Measurements from ENCODE around the gene STK24. TPM values are rescaled to one million over a fixed set of nuclear protein-coding genes. Genes with fewer than 3 reads are reported as not detected.

The STK24 gene
- total RNA-seq, 1 donor from 2014 or later = 113 TPM

DNA sequence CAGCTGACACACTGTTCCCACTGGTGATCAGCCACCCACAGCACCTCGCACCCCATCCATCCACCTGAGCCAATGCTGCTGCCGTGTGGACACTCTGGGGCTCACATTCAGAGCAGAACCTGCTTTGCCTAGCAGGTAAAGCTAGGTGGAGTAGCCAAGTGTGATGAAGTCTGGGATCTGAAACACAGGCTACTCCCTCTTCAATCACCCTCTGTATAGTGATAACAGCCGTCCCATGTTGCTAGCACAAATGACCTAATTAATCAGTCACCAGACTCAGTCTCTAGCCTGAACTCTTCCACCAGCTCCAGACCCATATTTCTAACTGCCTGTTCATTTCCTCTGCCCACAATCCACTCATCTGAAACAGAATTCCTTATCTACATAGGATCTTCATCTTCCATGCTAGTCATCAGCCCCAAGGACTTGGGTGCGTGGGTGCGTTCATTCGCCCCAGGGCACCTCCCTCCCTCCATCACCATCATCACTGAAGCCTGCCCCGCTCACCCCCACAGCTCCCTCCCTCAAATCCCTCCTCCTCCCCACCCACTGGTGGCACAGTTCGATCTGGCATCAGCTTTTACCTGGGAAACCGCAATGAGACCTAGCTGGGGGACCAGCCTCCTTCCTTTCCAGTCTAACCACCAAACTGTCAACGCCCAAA lies 19.8 kb downstream of the STK24 start:
- DNase-seq (ENCODE audit: low spot score) = peak; percentile 32

DNA sequence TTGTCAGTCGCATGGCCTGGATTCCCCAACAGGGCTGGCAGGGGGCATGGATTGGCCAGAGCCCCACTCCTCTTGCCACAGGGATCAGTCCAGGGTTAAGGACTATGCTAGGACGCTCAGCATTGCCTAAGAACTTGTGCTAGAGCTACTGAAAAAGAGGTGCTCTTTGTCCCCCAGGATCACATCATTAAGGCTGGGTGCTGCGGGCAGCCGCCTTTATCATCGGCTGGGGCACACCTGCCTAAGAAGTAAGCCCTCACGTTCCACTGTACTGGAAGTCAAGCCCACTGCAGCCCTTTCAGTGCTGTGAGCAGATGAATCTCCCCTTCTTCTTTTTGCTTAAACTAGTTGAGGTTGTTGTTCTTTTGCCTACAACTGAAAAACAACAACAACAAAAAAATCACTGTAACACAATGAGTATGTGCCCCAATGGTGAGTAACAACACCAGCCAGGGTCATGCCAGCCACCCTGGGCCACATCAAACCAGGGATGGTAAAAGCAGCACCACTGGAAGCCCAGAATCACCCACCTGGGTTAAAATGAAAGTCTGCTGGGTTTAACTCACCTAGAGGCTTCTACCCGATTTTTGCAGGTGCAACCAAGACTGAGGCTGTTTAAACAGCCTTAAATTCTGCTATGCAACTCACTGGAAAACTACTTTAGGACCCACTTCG lies 20.6 kb downstream of the STK24 start:
- no peak for DNase-seq (ENCODE audit: low spot score)

DNA sequence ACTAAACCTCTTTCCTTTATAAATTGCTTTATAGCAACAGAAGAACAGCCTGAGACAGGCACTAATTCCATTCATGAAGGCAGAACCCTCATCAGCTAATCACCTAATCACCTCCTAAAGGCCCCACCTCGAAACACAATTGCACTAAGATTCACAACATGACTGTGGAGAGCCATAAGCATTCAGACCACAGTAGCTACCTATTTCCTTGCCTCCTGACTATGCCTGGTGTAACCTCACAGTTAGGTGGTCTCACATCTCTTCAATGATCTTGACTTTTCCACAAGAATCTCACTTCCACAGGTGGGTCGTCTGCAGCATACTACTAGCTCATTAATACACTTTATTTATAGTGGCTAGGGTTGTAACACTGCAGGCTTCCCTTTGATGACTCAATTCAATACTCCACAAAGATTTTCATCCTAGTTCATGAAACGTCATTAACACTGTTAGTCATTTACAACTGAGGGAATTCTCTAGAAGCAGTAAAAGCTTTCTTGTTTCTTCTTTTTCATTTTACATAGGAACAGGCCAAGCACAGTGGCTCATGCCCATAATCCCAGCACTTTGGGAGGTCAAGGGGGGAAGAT lies 27.1 kb downstream of the STK24 start:
- DNase-seq (ENCODE audit: low spot score) = no peak

GRCh38 chr13:98549006-98549727 lies 27.7 kb downstream of the STK24 start:
- no peak for DNase-seq (ENCODE audit: low spot score)

DNA sequence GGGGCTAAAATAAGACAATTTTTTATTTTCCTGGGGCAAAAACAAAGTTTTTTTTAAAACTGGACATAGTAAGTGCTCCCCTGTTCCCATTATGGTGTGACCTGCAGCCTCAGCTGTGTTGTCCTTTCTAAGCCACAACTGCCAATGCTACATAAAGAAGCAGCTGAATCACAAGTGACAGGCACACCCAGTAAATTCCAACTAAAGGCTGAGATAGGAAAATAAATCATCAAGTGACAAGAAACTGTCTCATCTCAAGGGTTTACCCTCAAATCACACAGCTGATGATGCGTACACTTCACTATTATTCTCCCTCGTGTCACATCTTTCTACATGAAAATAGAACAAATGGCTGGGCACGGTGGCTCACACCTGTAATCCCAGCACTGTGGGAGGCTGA lies 28.7 kb downstream of the STK24 start:
- DNase-seq (ENCODE audit: low spot score) = no peak

GRCh38 chr13:98547455-98547854 lies 29.5 kb downstream of the STK24 start:
- no peak for DNase-seq (ENCODE audit: low spot score)

- DNase-seq (ENCODE audit: low spot score) = no peak
Measured at GRCh38 chr13:98546402-98546801, 30.5 kb downstream of the STK24 start.

DNA sequence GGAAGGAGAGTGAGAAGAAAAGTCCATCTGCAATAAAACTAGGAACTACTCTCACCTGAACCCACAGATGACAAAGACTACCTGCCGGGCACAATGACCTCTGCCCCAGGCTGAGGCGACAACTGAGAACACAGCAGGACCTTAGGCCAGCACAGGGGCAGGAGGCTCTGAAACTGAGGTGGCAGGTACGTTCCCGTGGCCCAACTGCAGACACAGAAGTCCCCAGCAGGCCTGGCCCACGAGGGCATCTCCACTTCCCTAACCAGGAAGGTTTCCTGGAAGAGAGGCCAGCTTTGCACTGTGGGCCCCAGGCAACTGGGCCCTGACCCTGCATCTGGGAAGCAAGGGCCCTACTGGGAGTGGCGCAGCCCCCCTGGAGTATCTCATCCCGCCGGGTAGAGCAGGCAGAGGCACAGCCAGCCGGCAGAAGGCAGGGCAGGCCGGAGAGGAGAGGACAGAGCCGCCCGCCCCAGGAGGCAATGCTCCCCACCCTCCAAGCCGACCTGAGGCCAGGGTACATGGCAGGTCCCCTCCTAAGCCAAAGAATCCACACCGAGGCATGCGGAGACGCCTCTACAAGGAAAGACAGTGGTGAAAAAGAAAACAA lies 32.7 kb downstream of the STK24 start:
- no peak for DNase-seq (ENCODE audit: low spot score)

DNA sequence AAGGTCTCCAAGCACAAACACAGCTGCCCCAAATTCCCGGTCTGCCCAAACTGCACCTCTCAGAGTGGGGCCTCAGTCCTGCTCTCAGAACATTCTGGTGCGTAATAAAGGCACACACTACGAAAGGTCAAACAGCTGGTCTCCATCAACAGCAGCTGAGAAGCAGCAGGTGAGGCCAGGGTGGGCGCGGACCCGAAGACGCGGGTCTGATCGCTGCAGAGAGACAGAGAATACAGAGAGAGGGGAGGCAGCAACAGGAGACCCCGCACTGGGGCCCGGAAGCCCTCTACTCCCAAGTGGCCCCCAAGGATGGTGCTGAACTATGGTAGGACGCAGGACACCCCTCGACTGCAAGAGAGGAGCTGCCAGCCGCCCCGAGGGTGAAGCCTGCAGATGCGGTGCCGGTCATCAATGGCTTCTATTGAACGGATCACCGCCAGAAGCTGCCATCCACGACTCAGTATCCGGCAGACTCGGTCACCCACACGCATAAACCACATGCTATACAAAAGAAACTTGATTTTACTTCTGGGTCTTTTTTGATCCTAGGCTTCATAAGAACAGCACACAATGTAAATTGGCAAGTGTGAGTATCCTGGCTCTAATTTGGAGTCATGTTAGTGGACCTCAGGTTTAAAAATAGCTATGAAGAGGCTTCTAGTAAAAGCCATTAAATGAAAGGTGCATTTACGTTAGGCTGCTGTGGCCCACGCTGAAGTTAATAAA lies 33.4 kb downstream of the STK24 start:
- DNase-seq (ENCODE audit: low spot score) = no peak

DNA sequence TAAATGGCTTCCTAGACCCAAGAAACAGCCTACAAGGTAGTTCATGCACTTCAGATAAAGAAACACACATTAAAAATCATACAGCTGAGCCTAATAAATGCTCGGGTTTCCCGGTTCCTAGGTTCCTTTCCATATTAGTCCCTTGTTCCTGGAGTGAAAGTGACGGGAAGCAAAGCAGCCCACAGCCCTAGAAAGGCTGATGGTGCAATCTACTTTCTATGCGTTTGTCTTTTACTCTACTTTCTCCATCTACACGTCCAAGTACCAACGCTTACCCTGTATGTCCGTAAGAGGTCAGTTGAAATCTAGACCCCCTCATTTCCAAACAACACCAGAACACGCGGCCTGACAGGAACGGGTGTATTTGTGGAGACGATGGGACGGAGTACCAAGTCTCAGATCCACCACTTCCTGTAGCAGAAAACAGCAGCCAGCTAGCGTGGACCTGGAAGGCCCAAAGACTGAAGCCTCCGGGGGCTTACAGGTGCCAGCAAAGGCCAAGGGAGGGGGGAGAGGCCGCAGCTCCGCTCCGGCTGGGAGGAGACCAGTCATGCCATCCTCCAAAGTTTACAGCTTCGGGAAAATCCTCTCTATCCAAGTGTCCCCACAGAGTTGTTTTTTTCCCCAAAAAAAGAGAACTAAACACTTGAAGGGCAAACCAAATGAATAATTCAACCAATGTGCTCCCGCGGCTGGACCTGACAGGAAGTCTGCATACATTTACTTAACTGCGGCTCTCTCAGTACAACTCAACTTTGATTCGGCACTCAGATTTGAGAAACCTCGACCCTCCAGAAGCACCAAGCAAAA lies 34.1 kb downstream of the STK24 start:
- no peak for DNase-seq (ENCODE audit: low spot score)

GRCh38 chr13:98541701-98542203 lies 35.2 kb downstream of the STK24 start:
- DNase-seq (ENCODE audit: low spot score) = no peak

GRCh38 chr13:98541191-98541590 lies 35.7 kb downstream of the STK24 start:
- no peak for DNase-seq (ENCODE audit: low spot score)

DNA sequence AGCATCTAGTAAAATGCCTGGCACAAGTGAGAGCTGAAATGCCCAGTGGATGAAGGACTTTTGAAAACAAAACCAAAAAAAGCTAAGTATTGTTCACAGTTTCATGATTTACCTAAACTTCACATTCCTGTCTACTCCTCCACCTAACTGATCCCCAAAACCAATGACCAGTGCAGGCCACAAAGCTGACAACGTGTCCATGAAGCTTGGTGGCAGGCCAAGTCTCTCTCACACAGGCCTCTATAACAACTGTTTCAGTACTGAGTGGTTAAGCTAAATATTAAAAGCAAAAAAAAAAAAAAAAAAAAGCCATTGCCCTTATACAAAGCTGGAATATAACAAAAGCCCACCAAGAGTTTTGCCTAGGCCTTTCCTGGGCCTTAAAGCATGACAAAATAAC lies 36.4 kb downstream of the STK24 start:
- DNase-seq (ENCODE audit: low spot score) = no peak

DNA sequence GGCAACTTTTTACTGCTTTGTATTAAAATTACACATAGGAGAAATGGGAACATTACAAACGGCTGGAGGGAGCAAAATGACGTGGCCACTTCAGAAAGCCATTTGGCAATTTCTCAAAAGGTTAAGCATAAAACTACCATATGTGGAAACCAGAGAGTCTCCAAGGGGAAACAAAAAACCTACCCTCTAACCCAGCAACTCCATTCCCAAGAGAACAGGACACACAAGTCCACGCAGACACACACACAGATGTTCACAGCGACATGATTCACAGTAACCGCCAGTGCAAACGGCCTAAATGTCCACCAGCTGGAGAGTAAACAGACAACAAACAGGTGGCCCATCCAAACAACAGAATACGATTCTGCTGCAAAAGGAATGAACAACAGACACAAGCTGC lies 37.2 kb downstream of the STK24 start:
- DNase-seq (ENCODE audit: low spot score) = no peak

GRCh38 chr13:98538876-98539275 lies 38.0 kb downstream of the STK24 start:
- DNase-seq (ENCODE audit: low spot score) = no peak

GRCh38 chr13:98537740-98538139 lies 39.2 kb downstream of the STK24 start:
- DNase-seq (ENCODE audit: low spot score) = no peak

DNA sequence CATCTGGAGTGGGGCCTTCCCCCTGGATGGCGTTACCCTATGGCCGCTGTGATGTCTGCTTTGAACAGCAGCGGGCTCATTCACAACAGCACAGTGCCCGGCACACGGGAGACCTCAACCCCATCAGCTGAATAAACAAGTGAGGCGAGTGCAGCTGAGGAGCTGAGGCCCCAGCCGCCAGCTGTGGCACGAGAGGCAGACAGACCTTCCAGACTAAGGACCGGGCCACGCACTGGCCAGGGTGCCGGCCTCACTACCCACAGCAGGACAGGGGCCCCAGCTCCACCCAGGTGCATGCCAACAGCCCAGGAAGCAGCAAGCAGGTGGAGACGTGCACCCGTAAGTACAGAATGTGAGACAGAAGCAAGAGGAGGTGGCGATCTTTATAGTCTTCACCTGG lies 39.6 kb downstream of the STK24 start:
- no peak for DNase-seq (ENCODE audit: low spot score)

DNA sequence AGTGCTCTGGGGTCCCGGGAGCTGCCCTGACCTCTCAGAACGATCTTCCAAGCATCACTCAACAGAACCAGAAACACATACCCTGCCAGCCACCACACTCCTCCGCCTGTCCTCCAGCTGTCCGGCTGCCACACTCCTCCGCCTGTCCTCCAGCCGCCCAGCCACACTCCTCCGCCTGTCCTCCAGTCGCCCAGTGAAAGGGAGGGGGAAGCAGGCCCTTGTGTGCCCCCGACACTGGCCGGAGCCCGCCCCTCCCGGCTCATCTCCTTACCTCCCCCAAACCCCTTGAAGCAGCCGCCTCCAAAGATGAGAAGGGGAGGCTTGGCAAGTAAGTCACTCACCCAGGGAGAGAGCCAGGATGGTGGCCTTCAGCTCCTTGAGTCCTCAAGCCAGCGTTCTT lies 40.2 kb downstream of the STK24 start:
- no peak for DNase-seq (ENCODE audit: low spot score)

- no peak for DNase-seq (ENCODE audit: low spot score)
Measured at GRCh38 chr13:98535501-98536354, 41.2 kb downstream of the STK24 start.

DNA sequence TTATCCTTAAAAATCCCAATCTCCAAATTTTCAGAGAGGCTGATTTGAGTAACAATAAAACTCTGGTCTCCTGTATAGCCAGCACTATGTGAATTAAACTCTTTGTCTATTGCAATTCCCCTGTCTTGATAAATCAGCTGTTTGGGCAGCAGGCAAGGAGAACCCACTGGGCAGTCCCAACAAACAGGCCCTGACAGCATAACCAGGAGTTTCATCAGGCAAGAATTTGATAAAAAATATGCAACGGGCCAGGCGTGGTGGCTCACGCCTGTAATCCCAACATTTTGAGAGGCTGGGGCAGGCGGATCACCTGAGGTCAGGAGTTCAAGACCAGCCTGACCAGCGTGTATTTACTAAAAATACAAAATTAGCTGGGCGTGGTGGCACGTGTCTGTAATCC lies 42.1 kb downstream of the STK24 start:
- no peak for DNase-seq (ENCODE audit: low spot score)
